ENCODE data around the gene MEF2D. TPM values are rescaled to one million over a fixed set of nuclear protein-coding genes. Genes with fewer than 3 reads are reported as not detected.

The MEF2D gene
- total and polyA plus RNA-seq, 10 donors: 7.4 to 103 (median 61.6) TPM

DNA sequence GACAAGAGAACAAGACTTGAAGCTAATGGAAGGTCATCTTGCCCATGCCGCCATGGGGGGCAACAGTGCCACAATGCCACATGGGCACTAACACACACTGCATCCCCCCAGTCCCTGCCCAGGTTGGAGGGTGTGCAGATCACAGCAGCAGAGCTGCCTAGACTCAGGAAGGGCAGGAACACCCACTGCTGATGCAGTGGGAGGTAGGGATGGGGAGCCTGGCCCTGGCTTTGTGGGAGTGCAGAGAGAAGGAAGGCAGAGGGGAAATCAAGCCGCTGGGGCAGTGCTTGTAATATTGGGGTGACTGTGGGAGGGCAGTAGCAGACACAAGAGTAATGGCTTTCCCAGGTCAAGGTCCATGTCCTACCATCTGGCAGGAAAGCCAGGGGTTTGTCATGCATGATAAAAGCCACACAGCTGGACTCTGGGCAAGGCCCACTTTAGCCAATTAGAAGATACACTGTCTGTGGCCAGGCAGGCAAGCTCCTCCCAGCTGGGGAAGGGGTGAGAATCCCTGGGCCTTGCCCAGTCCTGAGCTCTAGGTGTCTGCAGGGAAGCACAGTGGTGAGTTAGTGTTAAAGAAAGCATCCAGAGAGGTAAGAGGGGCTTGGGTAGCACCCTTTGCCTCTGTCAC, 25.4 kb upstream of the MEF2D start:
- Histone ChIP-seq H3K27me3 (replicated peaks in 1 of 7) (no peaks in the 10 kb centered on the region), H3K4me1 (peaks cover 0 to 43% (median 20%) of the 10 kb centered on the region in 6 donors), H3K27ac (peak overlapping the region in 1 of 8 donors; percentile 67), H3K9me3 (no peaks in the 10 kb centered on the region), H3K4me3 (no peak overlapping the region), H3K36me3 (peaks cover 0 to 27% (median 0%) of the 10 kb centered on the region in 6 donors)
- TF ChIP-seq, protein P1, sequence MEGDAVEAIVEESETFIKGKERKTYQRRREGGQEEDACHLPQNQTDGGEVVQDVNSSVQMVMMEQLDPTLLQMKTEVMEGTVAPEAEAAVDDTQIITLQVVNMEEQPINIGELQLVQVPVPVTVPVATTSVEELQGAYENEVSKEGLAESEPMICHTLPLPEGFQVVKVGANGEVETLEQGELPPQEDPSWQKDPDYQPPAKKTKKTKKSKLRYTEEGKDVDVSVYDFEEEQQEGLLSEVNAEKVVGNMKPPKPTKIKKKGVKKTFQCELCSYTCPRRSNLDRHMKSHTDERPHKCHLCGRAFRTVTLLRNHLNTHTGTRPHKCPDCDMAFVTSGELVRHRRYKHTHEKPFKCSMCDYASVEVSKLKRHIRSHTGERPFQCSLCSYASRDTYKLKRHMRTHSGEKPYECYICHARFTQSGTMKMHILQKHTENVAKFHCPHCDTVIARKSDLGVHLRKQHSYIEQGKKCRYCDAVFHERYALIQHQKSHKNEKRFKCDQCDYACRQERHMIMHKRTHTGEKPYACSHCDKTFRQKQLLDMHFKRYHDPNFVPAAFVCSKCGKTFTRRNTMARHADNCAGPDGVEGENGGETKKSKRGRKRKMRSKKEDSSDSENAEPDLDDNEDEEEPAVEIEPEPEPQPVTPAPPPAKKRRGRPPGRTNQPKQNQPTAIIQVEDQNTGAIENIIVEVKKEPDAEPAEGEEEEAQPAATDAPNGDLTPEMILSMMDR (IDR thresholded peaks at IDR 0.05 in 8 of 11, conservative IDR thresholded peaks at IDR 0.05 in 3 of 11): no peak
- no peak for TF ChIP-seq POLR2A (IDR thresholded peaks at IDR 0.05)
- no peak for TF ChIP-seq POLR2AphosphoS5 (IDR thresholded peaks at IDR 0.05)
- DNase-seq: no peak
- intact Hi-C loops (cut with DNase I; ENCODE audit: low total_unique reads): no loop called here
- WGBS, 5 donors: 67 to 96% (median 77%) methylated on average over 2 of the region's 2 CpGs

DNA sequence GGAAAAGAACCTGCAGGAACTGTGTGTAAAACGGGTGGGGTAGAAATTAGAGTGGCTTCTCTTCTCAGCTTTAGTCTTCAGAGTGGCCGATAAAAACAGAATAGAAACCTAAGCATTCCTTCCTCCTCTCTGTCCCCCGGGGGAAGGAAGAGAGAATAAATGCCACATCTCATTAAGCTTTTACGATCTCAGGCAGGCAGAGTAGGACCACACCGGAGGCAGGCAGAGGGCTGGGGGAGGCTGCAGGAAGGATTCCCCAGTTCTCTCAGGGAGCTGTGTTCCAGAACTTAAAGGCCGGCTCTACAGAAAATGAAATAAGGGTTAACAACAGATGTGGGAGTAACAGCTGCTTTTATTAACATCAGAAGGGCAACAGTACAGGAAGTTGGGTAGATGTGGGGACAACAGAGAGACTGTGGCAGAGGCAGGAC, 24.5 kb upstream of the MEF2D start:
- peaks cover 0 to 18% (median 0%) of the 10 kb centered on the region in 6 donors for H3K36me3 ChIP-seq
- peak overlapping the region in 5 of 8 donors; percentile 39 to 73 (median 46) for H3K27ac ChIP-seq
- H3K4me3 ChIP-seq: peak overlapping the region in 1 of 8 donors; percentile 35
- H3K27me3 ChIP-seq (replicated peaks in 1 of 7): no peaks in the 10 kb centered on the region
- TF ChIP-seq POLR2A (IDR thresholded peaks at IDR 0.05): no peak
- TF ChIP-seq POLR2AphosphoS5 (IDR thresholded peaks at IDR 0.05): no peak
- TF ChIP-seq, protein P1 (IDR thresholded peaks at IDR 0.05 in 8 of 11, conservative IDR thresholded peaks at IDR 0.05 in 3 of 11): no peak
- intact Hi-C loops (cut with DNase I; ENCODE audit: low total_unique reads): no loop called here
- peaks cover 0 to 43% (median 20%) of the 10 kb centered on the region in 6 donors for H3K4me1 ChIP-seq
- WGBS, 5 donors: 11 to 16% (median 12%) methylated on average over 6 of the region's 6 CpGs
- DNase-seq: no peak
- H3K9me3 ChIP-seq: no peaks in the 10 kb centered on the region

DNA sequence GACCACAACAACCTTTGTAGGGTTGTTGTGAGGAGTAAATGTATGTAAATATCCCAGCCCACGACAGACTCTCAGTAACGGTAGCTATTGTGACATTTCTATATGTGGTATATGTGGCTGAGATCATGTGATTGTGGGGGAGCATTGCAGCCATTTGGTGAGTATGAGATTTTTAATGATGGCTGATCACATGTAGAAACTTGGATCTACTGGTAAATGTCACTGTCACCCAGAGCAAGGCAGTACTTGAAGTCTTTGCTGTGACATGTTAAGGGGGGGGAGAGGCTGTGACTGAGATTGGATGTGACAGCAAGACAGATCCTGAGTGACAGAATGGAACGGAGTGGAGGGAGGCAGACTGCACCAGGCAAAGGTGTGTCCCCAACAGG, 23.9 kb upstream of the MEF2D start:
- intact Hi-C loops (cut with DNase I; ENCODE audit: low total_unique reads): no loop called here
- TF ChIP-seq POLR2AphosphoS5 (IDR thresholded peaks at IDR 0.05) (no peak), POLR2A (IDR thresholded peaks at IDR 0.05) (no peak)
- TF ChIP-seq, protein P1 (IDR thresholded peaks at IDR 0.05 in 8 of 11, conservative IDR thresholded peaks at IDR 0.05 in 3 of 11): no peak
- Histone ChIP-seq H3K4me1 (peaks cover 0 to 43% (median 20%) of the 10 kb centered on the region in 6 donors), H3K27me3 (replicated peaks in 1 of 7) (no peaks in the 10 kb centered on the region), H3K4me3 (peak overlapping the region in 1 of 8 donors; percentile 35), H3K9me3 (no peaks in the 10 kb centered on the region), H3K36me3 (peaks cover 0 to 14% (median 0%) of the 10 kb centered on the region in 6 donors), H3K27ac (peak overlapping the region in 4 of 8 donors; percentile 39 to 73 (median 56))
- no peak for DNase-seq
- WGBS, 5 donors: 22 to 45% (median 42%) methylated on average over 3 of the region's 3 CpGs

DNA sequence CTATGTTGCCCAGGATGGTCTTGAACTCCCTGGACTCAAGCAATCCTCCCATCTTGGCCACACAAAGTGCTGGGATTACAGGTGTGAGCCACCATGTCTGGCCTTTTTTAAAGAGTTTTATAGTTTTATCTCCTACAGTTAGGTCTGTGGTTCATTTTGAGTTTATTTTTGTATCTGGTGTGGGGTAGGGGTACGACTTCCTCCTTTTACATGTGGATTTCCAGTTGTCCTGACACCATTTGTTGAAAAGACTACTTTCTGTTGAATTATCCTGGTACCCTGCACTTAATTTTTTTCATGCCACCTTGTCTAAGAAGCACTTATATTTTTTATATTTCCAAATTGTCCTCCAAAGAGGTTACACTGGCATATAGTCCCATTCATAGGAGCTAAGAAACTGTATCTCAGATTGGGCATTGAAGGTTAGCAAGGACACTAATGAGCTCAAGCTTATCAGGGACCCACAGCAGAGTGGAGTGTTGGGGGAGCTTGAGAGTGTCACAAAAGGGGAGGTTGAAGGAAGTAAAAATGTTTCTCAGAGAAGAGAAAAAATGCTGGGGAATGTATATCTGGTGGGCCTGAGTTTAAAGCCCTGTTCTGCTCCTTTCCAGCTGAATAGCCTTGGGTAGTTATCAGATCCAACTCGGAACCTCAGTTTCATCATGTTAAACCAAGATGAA, 23.4 kb upstream of the MEF2D start:
- 33 to 64% (median 41%) methylated on average over 2 of the region's 2 CpGs for WGBS, 5 donors
- H3K27ac ChIP-seq: peak overlapping the region in 3 of 8 donors; percentile 39 to 73 (median 67)

More for the DNA sequence above, 23.4 kb upstream of the MEF2D start:
- DNase-seq: no peak
- intact Hi-C loops (cut with DNase I; ENCODE audit: low total_unique reads): no loop called here
- H3K36me3 ChIP-seq: peaks cover 0 to 9% (median 0%) of the 10 kb centered on the region in 6 donors
- H3K9me3 ChIP-seq: no peaks in the 10 kb centered on the region
- TF ChIP-seq, protein P1 (IDR thresholded peaks at IDR 0.05 in 8 of 11, conservative IDR thresholded peaks at IDR 0.05 in 3 of 11): no peak
- no peak for TF ChIP-seq POLR2AphosphoS5 (IDR thresholded peaks at IDR 0.05)
- TF ChIP-seq POLR2A (IDR thresholded peaks at IDR 0.05): no peak
- H3K4me3 ChIP-seq: no peak overlapping the region
- peaks cover 0 to 43% (median 20%) of the 10 kb centered on the region in 6 donors for H3K4me1 ChIP-seq
- H3K27me3 ChIP-seq (replicated peaks in 1 of 7): no peaks in the 10 kb centered on the region

Measured in spleen (tissue), 11 donors.